Measurements from ENCODE around the gene WWP2. TPM values are rescaled to one million over a fixed set of nuclear protein-coding genes. Genes with fewer than 3 reads are reported as not detected.

The WWP2 gene
- total RNA-seq, 1 donor from 2014 or later = 39.9 TPM

- peak overlapping the region; percentile 79 for H3K4me3 Mint-ChIP-seq (ENCODE audit: unreplicated experiment)
Measured at GRCh38 chr16:69924777-69925191, 162.7 kb downstream of the WWP2 start.

GRCh38 chr16:69925311-69925710 is 163.2 kb downstream of the WWP2 start:
- DNase-seq (ENCODE audit: low spot score) = no peak
- peaks cover 11% of the 10 kb centered on the region for H3K36me3 Mint-ChIP-seq (ENCODE audit: low read depth)
- H3K27me3 Mint-ChIP-seq (ENCODE audit: low read depth) = no peaks in the 10 kb centered on the region
- H3K4me1 Mint-ChIP-seq (ENCODE audit: low read depth) = peaks cover 87% of the 10 kb centered on the region
- H3K4me3 Mint-ChIP-seq (ENCODE audit: unreplicated experiment) = peak overlapping the region; percentile 79
- peak overlapping the region; percentile 97 for H3K27ac Mint-ChIP-seq (ENCODE audit: unreplicated experiment)
- peak; percentile 2 for TF ChIP-seq CTCF (IDR thresholded peaks at IDR 0.05)
- no peaks in the 10 kb centered on the region for H3K9me3 Mint-ChIP-seq (ENCODE audit: low read depth)

More at GRCh38 chr16:69924777-69925191, 162.7 kb downstream of the WWP2 start:
- Mint-ChIP-seq H3K9me3 (ENCODE audit: low read depth) (no peaks in the 10 kb centered on the region), H3K27ac (ENCODE audit: unreplicated experiment) (peak overlapping the region; percentile 97), H3K4me1 (ENCODE audit: low read depth) (peaks cover 81% of the 10 kb centered on the region), H3K27me3 (ENCODE audit: low read depth) (no peaks in the 10 kb centered on the region), H3K36me3 (ENCODE audit: low read depth) (peaks cover 5% of the 10 kb centered on the region)
- DNase-seq (ENCODE audit: low spot score) = no peak
- TF ChIP-seq CTCF (IDR thresholded peaks at IDR 0.05) = no peak

GRCh38 chr16:69926241-69926640 is 164.1 kb downstream of the WWP2 start:
- TF ChIP-seq CTCF (IDR thresholded peaks at IDR 0.05) = no peak
- Mint-ChIP-seq H3K27me3 (ENCODE audit: low read depth) (no peaks in the 10 kb centered on the region), H3K4me1 (ENCODE audit: low read depth) (peaks cover 81% of the 10 kb centered on the region), H3K9me3 (ENCODE audit: low read depth) (no peaks in the 10 kb centered on the region), H3K36me3 (ENCODE audit: low read depth) (peaks cover 13% of the 10 kb centered on the region), H3K4me3 (ENCODE audit: unreplicated experiment) (peak overlapping the region; percentile 79), H3K27ac (ENCODE audit: unreplicated experiment) (peak overlapping the region; percentile 96)
- DNase-seq (ENCODE audit: low spot score) = no peak

- Mint-ChIP-seq H3K36me3 (ENCODE audit: low read depth) (peaks cover 16% of the 10 kb centered on the region), H3K4me3 (ENCODE audit: unreplicated experiment) (peak overlapping the region; percentile 79), H3K27me3 (ENCODE audit: low read depth) (no peaks in the 10 kb centered on the region), H3K9me3 (ENCODE audit: low read depth) (no peaks in the 10 kb centered on the region), H3K4me1 (ENCODE audit: low read depth) (peaks cover 72% of the 10 kb centered on the region), H3K27ac (ENCODE audit: unreplicated experiment) (peak overlapping the region; percentile 96)
- peak; percentile 59 for DNase-seq (ENCODE audit: low spot score)
- TF ChIP-seq CTCF (IDR thresholded peaks at IDR 0.05) = peak; percentile 4
Measured at GRCh38 chr16:69927056-69927757, 165.1 kb downstream of the WWP2 start.

GRCh38 chr16:69928856-69929400 is 166.8 kb downstream of the WWP2 start:
- H3K9me3 Mint-ChIP-seq (ENCODE audit: low read depth) = no peaks in the 10 kb centered on the region
- no peak overlapping the region for H3K27ac Mint-ChIP-seq (ENCODE audit: unreplicated experiment)
- no peaks in the 10 kb centered on the region for H3K27me3 Mint-ChIP-seq (ENCODE audit: low read depth)
- peaks cover 28% of the 10 kb centered on the region for H3K36me3 Mint-ChIP-seq (ENCODE audit: low read depth)
- H3K4me3 Mint-ChIP-seq (ENCODE audit: unreplicated experiment) = no peak overlapping the region
- H3K4me1 Mint-ChIP-seq (ENCODE audit: low read depth) = peaks cover 57% of the 10 kb centered on the region
- no peak for TF ChIP-seq CTCF (IDR thresholded peaks at IDR 0.05)
- DNase-seq (ENCODE audit: low spot score) = peak; percentile 47

All from chondrocyte (in vitro differentiated cells).